GM21825 (cell line): ENCODE results near the gene HDAC1.
A peak's percentile ranks its signal among the peaks of the same experiment; 100 is the strongest.
"Not testable (repeated sequence)": the region's sequence is repeated elsewhere in the genome, so short reads cannot be mapped to it uniquely, and the experiment has no call there.

ENCODE experiments used
- ATAC-seq: cut with Tn5 transposase; IDR thresholded peaks from one replicate; pipeline ENCODE4 v1.9.1; 2021; ENCODE audit warnings: mild to moderate bottlenecking, moderate library complexity; ENCODE audit not compliant: unreplicated experiment

Gene HDAC1

GRCh38 chr1:32341971-32342370, 50.1 kb downstream of the HDAC1 start:
- ATAC-seq: no peak

- no peak for ATAC-seq
These were observed 50.8 kb downstream of the HDAC1 start for GRCh38 chr1:32342704-32343103.

GRCh38 chr1:32345289-32345827, 53.5 kb downstream of the HDAC1 start:
- no peak for ATAC-seq

GRCh38 chr1:32346532-32347157, 54.8 kb downstream of the HDAC1 start:
- ATAC-seq: no peak

GRCh38 chr1:32349211-32349708, 57.4 kb downstream of the HDAC1 start:
- no peak for ATAC-seq

GRCh38 chr1:32350785-32351398, 59.0 kb downstream of the HDAC1 start:
- ATAC-seq: peak; percentile 36

- ATAC-seq: peak; percentile 81
These were observed 59.7 kb downstream of the HDAC1 start for GRCh38 chr1:32351399-32352238.

GRCh38 chr1:32352239-32352745, 60.4 kb downstream of the HDAC1 start:
- ATAC-seq: no peak

GRCh38 chr1:32352831-32353383, 61.0 kb downstream of the HDAC1 start:
- no peak for ATAC-seq

- ATAC-seq: no peak
These were observed 61.5 kb downstream of the HDAC1 start for GRCh38 chr1:32353431-32353830.

- no peak for ATAC-seq
These were observed 62.1 kb downstream of the HDAC1 start for GRCh38 chr1:32353886-32354570.

GRCh38 chr1:32355778-32356177, 63.9 kb downstream of the HDAC1 start:
- not testable (repeated sequence) for ATAC-seq

GRCh38 chr1:32356478-32356877, 64.6 kb downstream of the HDAC1 start:
- ATAC-seq: no peak

- ATAC-seq: no peak
These were observed 65.7 kb downstream of the HDAC1 start for GRCh38 chr1:32357614-32358013.

- ATAC-seq: no peak
These were observed 66.6 kb downstream of the HDAC1 start for GRCh38 chr1:32358435-32358834.

- no peak for ATAC-seq
These were observed 69.4 kb downstream of the HDAC1 start for GRCh38 chr1:32361308-32361673.

- no peak for ATAC-seq
These were observed 70.0 kb downstream of the HDAC1 start for GRCh38 chr1:32361674-32362473.

GRCh38 chr1:32362474-32363313, 70.8 kb downstream of the HDAC1 start, which contains the start of the genes FAM229A and TSSK3:
Gene FAM229A (minus strand): TSS chr1:32362485. CDS start chr1:32362091, 394 bp downstream.
Gene TSSK3 (plus strand): TSS chr1:32362539. CDS start chr1:32362702, 163 bp downstream.
- ATAC-seq: no peak
